ENCODE measurements around the gene SCN2B.

Gene SCN2B

DNA sequence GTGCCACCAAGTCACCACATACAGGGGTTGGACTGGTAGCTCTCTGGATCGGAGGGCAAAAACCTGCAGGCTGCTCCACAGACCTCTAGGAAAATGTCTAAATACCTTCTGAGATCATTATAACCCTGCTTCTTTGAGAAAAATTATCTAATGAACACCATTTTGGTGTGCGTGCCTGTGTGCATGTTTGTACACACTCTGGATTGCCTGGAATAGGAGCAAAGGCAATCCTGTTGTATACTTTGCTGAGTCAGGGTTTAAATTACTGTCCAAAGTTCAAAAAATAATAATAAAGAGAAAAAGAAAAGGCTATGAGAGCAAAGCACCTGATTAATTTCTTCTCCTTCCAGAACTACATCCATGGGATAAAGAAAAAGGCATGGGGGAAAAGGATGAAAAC, 37.3 kb upstream of the SCN2B start:
- peaks cover 4% of the 10 kb centered on the region; the same call in 1 of the 2 replicates for H3K4me1 ChIP-seq
- no peaks in the 10 kb centered on the region for H3K36me3 ChIP-seq (replicated peaks)
- in situ Hi-C loops (cut with MboI; ENCODE audit: low sequenced_read_pairs), result no loop called here
- DNase-seq (ENCODE audit: low spot score in 2 of 2), result no peak
- no peaks in the 10 kb centered on the region for H3K9me3 ChIP-seq
- peaks cover 33% of the 10 kb centered on the region for H3K27me3 ChIP-seq (ENCODE audit: low read depth)
- no peak overlapping the region for H3K4me3 ChIP-seq

DNA sequence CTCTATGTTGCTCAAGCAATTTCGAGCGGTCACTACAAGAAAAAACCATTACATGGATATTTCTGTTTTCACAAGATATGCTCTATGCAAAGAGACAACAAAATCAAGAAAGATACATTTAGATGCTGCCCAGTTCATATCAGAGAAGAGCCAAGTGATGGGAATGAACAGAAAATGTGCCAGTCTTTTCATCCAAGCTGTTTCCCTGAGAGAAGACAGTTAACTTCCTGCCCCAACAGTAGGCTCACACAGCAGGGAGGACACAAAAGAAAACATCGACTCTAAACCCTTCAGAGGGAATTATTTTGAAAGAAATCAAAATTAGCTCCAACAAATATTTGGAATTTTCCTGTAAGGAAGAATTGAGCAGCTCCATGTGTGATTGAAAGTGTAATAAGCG, 36.8 kb upstream of the SCN2B start:
- H3K4me1 ChIP-seq, result peaks cover 4% of the 10 kb centered on the region; the same call in 1 of the 2 replicates
- no peaks in the 10 kb centered on the region for H3K36me3 ChIP-seq (replicated peaks)
- no peak overlapping the region for H3K4me3 ChIP-seq
- no peaks in the 10 kb centered on the region for H3K9me3 ChIP-seq
- peaks cover 33% of the 10 kb centered on the region for H3K27me3 ChIP-seq (ENCODE audit: low read depth)
- DNase-seq (ENCODE audit: low spot score in 2 of 2), result no peak
- in situ Hi-C loops (cut with MboI; ENCODE audit: low sequenced_read_pairs), result no loop called here

DNA sequence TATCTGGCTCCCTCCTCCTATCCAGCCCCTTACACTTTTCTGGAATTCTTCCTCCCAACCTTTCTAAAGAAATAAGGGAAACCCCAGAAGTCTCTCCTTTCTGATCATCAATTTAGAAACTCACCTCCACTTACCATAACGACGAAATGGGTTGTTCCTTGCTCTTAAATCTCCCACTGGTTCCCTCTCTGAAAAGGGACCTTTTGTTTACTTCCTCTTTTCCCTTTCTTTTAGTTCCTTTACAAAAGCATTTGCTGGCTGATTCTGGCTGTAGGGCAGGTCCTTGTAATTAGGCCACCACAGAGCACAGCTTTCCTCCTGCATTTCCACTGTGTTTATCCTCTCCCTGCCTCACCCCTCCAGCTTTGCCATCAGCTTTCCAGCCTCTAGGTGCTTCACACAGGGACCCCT, 36.3 kb upstream of the SCN2B start:
- H3K36me3 ChIP-seq (replicated peaks), result no peaks in the 10 kb centered on the region
- H3K9me3 ChIP-seq, result no peaks in the 10 kb centered on the region
- H3K4me3 ChIP-seq, result no peak overlapping the region
- in situ Hi-C loops (cut with MboI; ENCODE audit: low sequenced_read_pairs), result no loop called here
- no peak for DNase-seq (ENCODE audit: low spot score in 2 of 2)
- H3K27me3 ChIP-seq (ENCODE audit: low read depth), result peaks cover 33% of the 10 kb centered on the region
- peaks cover 4% of the 10 kb centered on the region; the same call in 1 of the 2 replicates for H3K4me1 ChIP-seq

DNA sequence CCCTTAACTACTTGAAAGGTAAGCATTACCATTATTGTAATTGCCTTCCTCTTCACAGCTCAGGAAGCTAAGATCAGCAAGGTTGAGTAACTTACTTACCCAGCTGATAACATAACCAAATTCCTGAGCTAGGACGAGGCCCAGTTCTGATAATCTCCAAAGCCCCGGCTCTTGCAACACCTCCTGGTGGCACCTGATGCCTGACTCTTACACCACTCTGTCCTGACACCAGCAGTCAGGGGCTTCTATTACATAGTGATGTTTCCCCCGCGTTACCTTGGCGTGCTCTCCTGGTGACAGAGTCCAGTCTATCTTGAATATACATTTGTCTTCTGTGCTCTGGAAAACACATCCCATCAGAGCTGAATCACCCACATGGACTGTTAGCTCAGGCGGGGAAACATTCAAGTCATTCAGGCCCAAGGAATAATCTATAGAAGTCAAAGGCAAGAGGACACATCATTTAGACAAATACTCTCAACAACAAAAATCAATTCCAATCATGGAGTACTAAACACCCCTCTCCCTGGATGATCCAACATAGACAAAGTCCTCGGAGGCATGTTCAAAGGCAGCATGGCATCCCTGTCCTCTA, 35.8 kb upstream of the SCN2B start:
- no peak overlapping the region for H3K4me3 ChIP-seq
- DNase-seq (ENCODE audit: low spot score in 2 of 2), result no peak
- no peaks in the 10 kb centered on the region for H3K36me3 ChIP-seq (replicated peaks)
- peaks cover 4% of the 10 kb centered on the region; the same call in 1 of the 2 replicates for H3K4me1 ChIP-seq
- in situ Hi-C loops (cut with MboI; ENCODE audit: low sequenced_read_pairs), result no loop called here
- H3K9me3 ChIP-seq, result no peaks in the 10 kb centered on the region
- H3K27me3 ChIP-seq (ENCODE audit: low read depth), result peaks cover 35% of the 10 kb centered on the region

DNA sequence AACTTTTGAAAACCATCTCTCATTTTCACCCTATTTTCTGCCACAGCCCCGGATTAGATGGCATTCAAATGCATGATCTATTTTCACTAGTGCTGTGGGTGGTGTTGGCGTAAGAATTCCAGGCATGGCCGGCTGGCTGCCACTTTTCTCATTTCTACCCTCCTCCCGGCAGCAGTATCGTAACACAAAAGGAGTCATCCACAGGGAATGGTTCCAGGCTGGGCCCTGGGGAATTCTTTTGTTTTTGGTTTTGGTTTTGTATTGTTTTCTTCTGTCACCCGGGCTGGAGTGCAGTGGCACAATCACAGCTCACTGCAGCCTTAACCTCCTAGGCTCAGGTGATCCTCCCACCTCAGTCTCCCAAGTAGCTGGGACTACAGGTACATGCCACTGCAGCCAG, 34.6 kb upstream of the SCN2B start:
- Histone ChIP-seq H3K9me3 (no peaks in the 10 kb centered on the region; the same call in 1 of the 2 replicates), H3K36me3 (replicated peaks) (no peaks in the 10 kb centered on the region), H3K4me1 (peaks cover 4% of the 10 kb centered on the region; the same call in 1 of the 2 replicates), H3K4me3 (no peak overlapping the region), H3K27me3 (ENCODE audit: low read depth) (peaks cover 43% of the 10 kb centered on the region)
- in situ Hi-C loops (cut with MboI; ENCODE audit: low sequenced_read_pairs), result no loop called here
- peak; percentile 17 to 60 for DNase-seq (ENCODE audit: low spot score in 2 of 2)

DNA sequence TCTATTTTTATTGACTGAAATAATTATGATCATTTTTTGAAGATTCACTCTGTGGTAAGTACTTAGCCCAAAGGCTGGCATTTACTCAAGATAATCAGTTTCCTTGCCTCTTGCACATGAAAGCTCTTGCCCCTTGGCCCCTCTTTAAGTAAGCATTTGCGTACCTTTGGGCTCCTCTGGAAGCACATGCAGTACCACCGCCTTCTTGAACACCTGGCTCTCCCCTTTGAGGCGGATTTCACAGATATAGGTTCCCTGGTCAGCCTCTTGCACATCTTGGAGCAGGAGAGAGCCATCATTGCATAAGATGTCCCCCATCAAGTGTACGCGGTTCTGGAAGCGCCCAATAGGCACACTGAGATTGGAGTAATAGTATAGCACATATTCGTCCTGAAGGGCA, 33.9 kb upstream of the SCN2B start:
- Histone ChIP-seq H3K4me1 (peaks cover 4% of the 10 kb centered on the region; the same call in 1 of the 2 replicates), H3K9me3 (no peaks in the 10 kb centered on the region; the same call in 1 of the 2 replicates), H3K4me3 (no peak overlapping the region), H3K27me3 (ENCODE audit: low read depth) (peaks cover 48% of the 10 kb centered on the region), H3K36me3 (replicated peaks) (no peaks in the 10 kb centered on the region)
- no peak for DNase-seq (ENCODE audit: low spot score in 2 of 2)
- in situ Hi-C loops (cut with MboI; ENCODE audit: low sequenced_read_pairs), result no loop called here

DNA sequence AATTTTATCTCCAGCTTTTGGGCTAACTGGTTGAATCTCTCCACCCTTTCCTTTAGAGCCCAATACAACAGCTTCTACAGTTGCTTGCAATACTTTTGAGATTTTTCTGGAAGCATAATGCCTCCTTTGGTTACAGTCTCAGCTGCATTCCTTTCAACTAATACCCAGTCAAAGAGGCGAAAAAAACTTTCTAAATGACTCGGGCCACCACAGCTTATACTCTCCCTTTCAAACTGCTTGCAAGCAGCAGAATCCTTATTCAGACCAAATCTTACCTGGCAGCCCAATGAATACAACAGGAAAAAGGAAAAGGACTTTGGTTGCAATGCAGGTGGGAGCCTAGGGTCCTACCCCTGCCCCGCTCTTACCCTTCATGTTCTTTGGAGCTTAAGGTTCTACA, 32.6 kb upstream of the SCN2B start:
- in situ Hi-C loops (cut with MboI; ENCODE audit: low sequenced_read_pairs), result no loop called here
- Histone ChIP-seq H3K27me3 (ENCODE audit: low read depth) (peaks cover 40% of the 10 kb centered on the region), H3K9me3 (no peaks in the 10 kb centered on the region; the same call in 1 of the 2 replicates), H3K4me3 (no peak overlapping the region), H3K4me1 (peaks cover 4% of the 10 kb centered on the region; the same call in 1 of the 2 replicates), H3K36me3 (replicated peaks) (no peaks in the 10 kb centered on the region)
- DNase-seq (ENCODE audit: low spot score in 2 of 2), result no peak

DNA sequence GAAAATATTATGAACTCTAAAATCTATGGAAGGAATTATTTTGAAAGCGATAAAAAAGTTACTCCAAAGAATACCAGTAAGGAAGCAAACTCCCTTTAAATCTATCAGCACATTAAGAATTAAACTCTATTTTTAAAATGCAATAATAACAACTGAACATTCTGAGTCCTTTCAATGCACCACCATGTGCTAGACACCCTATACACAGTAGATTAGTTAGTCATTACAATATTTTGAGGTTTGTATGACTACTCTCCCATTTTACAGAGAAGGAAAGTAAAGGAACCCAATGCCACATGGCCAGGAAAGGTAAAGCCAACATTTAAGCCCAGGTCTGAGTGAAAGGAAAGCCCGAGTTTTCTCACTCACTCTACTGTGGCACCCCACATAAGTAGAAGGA, 30.6 kb upstream of the SCN2B start:
- H3K27me3 ChIP-seq (ENCODE audit: low read depth), result peaks cover 25% of the 10 kb centered on the region
- in situ Hi-C loops (cut with MboI; ENCODE audit: low sequenced_read_pairs), result no loop called here
- peaks cover 4% of the 10 kb centered on the region; the same call in 1 of the 2 replicates for H3K4me1 ChIP-seq
- H3K4me3 ChIP-seq, result no peak overlapping the region
- H3K36me3 ChIP-seq (replicated peaks), result no peaks in the 10 kb centered on the region
- H3K9me3 ChIP-seq, result no peaks in the 10 kb centered on the region; the same call in 1 of the 2 replicates
- DNase-seq (ENCODE audit: low spot score in 2 of 2), result no peak

DNA sequence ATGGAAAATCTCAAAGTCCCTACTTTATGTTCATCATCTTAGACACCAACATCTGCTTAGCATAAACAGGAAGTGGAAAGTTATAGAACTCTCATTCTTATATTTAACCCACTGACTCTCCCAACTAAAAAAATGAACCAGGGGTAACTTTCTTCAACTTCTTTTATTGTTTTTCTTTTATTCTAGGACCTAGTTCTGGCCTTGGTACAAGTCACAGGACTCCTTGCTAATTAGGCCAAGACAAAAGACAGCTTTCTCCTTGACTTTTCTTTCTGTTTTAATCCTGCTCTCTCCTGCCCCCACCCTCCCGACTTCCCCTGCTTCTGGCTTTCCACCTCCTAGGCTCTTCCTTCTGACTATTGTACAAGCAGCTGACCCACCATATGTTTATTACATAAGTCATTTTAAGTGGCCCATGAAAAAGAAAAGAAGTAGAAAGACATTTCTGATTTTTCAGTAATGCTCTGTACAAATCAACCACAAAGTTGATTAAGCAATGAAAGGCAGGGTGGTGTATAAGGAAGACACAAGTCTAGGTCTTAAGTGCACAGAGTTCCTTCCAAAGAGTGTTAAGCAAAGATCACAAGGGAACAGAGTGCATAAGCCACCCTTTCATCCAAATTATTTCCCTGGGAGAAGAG, 30.1 kb upstream of the SCN2B start:
- in situ Hi-C loops (cut with MboI; ENCODE audit: low sequenced_read_pairs), result no loop called here
- Histone ChIP-seq H3K27me3 (ENCODE audit: low read depth) (peaks cover 25% of the 10 kb centered on the region), H3K36me3 (replicated peaks) (no peaks in the 10 kb centered on the region), H3K9me3 (no peaks in the 10 kb centered on the region; the same call in 1 of the 2 replicates), H3K4me1 (peaks cover 4% of the 10 kb centered on the region; the same call in 1 of the 2 replicates), H3K4me3 (no peak overlapping the region)
- DNase-seq (ENCODE audit: low spot score in 2 of 2), result no peak

DNA sequence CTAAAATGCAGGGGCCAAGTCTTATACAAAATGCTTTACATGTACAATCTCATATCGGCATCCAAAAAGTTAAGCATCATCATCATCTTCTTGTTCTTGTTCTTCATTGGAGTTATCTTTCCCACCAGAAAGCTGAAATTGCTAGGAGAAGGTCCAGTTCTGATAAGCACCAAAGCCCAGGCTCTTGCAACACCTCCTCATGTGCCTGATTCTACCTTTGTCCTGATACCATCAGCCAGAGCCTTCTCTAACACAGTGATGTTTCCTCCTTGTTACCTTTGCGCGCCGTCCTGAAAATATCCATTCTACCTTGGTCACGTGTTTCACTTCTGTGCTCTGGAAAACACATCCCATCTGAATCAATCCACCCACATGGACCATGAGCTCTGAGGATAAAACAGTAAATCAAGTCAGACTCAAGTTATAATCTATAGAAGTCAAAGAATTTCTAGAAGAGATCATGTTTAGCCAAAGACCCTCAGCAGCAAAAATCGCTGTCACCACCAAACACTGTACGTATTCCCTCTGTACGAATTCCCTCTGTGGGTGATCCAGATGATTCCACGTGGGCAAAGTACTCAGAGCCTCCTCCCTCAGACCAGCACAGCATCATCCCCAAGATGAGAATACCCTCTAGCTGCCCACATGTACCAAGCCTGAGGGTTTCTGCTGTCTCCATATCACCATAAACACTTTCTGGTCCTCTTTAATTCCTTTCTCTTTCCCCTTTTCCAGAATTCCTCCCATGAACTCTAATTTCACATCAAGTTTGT, 29.4 kb upstream of the SCN2B start:
- no peaks in the 10 kb centered on the region for H3K4me1 ChIP-seq
- H3K4me3 ChIP-seq, result no peak overlapping the region
- in situ Hi-C loops (cut with MboI; ENCODE audit: low sequenced_read_pairs), result no loop called here
- DNase-seq (ENCODE audit: low spot score in 2 of 2), result no peak
- peaks cover 25% of the 10 kb centered on the region for H3K27me3 ChIP-seq (ENCODE audit: low read depth)
- no peaks in the 10 kb centered on the region; the same call in 1 of the 2 replicates for H3K9me3 ChIP-seq
- no peaks in the 10 kb centered on the region for H3K36me3 ChIP-seq (replicated peaks)

DNA sequence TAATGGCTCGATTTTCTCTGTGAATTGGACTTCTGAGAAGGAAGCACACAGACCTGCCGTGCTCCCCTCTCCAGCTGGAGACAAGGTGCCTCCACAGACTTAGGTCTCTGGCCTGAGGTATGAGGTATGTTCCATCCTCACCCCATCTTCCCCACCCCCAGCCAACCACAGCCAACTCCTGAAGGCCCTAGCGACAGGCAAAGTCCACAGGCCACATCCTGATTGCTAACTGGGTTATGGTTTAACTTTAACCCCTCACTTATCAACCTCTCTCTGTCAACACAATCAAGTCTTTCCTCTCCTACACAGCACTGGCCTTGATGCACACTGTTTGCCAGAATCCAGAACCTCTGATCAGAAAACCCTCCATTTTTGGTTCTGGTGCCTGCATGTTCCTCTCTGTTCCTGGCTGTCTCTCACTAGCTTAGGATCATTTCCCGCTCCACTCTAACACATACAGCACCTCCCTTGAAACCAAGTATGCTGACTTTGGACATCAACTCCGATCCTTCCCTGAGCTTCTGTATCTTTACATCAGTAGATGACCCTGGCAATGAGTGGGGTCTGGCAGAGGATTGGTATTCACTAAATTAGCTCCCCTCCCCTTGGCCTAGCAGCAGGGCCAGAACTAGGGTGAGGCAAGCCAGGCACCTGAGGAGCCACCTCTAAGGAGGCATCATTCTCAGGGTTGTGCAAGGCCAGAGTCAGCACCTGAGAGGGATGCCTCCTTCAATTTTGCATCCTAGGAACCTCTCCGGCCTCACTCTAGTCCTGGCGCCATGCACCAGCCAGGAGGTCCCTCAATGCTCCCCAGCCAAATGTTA, 26.4 kb upstream of the SCN2B start:
- no peak for DNase-seq (ENCODE audit: low spot score in 2 of 2)
- no peaks in the 10 kb centered on the region for H3K4me1 ChIP-seq
- no peak overlapping the region for H3K4me3 ChIP-seq
- H3K27me3 ChIP-seq (ENCODE audit: low read depth), result peaks cover 25% of the 10 kb centered on the region
- in situ Hi-C loops (cut with MboI; ENCODE audit: low sequenced_read_pairs), result no loop called here
- no peaks in the 10 kb centered on the region for H3K36me3 ChIP-seq (replicated peaks)
- H3K9me3 ChIP-seq, result no peaks in the 10 kb centered on the region; the same call in 1 of the 2 replicates

DNA sequence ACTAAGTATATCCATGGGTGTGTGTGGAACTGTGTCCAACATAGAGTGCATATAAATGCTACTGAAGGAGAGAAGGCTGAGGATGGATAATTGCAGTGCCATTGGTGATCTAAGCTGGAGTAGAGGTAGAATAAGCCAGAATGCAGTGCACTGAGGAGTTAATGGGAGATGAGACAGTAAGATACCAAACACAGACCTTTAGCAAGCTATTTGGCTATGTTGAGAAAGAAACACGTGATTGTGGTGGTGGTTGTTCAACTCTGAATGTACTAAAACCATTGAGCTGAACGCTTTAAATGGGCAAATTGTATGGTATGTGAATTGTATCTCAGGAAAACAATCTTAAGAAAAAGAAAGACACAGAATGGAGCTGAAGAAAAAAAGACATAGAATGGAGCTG, 25.5 kb upstream of the SCN2B start:
- Histone ChIP-seq H3K27me3 (ENCODE audit: low read depth) (peaks cover 20% of the 10 kb centered on the region), H3K4me1 (no peaks in the 10 kb centered on the region), H3K4me3 (no peak overlapping the region), H3K36me3 (replicated peaks) (no peaks in the 10 kb centered on the region), H3K9me3 (no peaks in the 10 kb centered on the region; the same call in 1 of the 2 replicates)
- in situ Hi-C loops (cut with MboI; ENCODE audit: low sequenced_read_pairs), result no loop called here
- no peak for DNase-seq (ENCODE audit: low spot score in 2 of 2)

DNA sequence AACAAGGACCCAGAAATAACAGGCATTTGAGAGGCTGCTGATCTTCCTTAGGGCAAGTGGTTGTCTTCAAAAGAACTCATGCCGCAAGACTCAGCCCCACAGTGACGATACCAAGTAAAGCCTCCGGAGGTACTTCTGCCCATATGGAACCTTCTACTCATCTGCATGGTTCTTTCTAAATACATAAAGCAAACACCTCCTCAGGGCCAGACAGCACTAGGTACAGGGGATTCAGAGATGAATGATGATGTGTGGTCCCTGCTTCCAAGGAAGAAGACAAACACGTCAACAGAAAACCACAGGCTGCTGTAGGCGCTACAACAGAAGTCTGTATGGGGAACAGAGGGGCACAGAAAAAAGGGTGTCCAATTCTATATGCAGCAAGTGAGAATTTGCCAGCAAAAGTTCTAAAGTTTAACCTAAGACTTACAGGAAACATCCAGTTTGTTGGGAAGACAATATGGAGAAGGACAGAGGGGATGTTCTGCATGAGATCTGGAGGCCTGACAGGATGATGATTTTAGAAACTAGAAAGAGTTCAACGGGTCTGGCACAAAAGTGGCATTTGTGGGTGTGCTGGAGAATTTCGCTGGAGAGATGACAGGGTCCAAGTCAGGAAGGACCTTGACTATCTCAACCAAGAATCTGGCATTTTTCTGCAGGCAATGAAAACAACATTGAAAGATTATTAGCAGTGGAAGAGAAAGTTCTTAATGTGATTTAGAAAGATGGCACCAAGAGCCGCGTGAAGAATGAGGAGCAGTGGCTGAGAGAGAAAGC, 24.7 kb upstream of the SCN2B start:
- DNase-seq (ENCODE audit: low spot score in 2 of 2), result no peak
- Histone ChIP-seq H3K36me3 (replicated peaks) (no peaks in the 10 kb centered on the region), H3K27me3 (ENCODE audit: low read depth) (peaks cover 12% of the 10 kb centered on the region), H3K4me1 (no peaks in the 10 kb centered on the region), H3K4me3 (no peak overlapping the region), H3K9me3 (no peaks in the 10 kb centered on the region)
- in situ Hi-C loops (cut with MboI; ENCODE audit: low sequenced_read_pairs), result no loop called here
